ENCODE data around the gene ULK4.

DNA sequence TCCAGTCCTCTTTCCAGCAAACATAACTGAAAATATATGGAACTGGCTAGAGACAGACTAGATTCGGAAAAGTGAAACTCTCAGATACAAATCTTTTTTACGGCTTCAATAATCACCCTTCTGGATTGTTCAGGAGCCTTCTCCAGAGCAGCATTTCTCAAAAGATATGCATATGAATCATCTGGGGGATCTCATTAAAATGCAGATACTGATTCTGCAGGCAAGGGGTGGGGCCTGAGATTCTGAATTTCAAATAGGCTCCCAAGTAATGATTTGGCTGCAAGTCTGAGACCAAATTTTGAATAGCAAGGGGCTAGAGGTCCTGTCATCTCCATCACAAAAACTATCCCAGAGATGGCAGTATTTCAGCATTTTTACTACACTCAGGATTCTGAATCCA lies 597.2 kb downstream of the ULK4 start:
- TF ChIP-seq, protein P1, sequence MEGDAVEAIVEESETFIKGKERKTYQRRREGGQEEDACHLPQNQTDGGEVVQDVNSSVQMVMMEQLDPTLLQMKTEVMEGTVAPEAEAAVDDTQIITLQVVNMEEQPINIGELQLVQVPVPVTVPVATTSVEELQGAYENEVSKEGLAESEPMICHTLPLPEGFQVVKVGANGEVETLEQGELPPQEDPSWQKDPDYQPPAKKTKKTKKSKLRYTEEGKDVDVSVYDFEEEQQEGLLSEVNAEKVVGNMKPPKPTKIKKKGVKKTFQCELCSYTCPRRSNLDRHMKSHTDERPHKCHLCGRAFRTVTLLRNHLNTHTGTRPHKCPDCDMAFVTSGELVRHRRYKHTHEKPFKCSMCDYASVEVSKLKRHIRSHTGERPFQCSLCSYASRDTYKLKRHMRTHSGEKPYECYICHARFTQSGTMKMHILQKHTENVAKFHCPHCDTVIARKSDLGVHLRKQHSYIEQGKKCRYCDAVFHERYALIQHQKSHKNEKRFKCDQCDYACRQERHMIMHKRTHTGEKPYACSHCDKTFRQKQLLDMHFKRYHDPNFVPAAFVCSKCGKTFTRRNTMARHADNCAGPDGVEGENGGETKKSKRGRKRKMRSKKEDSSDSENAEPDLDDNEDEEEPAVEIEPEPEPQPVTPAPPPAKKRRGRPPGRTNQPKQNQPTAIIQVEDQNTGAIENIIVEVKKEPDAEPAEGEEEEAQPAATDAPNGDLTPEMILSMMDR (IDR thresholded peaks at IDR 0.05; ENCODE audit: borderline replicate concordance, extremely low read depth, low read length, poor library complexity, severe bottlenecking): no peak
- TF ChIP-seq EZH2 (IDR thresholded peaks at IDR 0.05; ENCODE audit: borderline replicate concordance, low read depth, low read length, severe bottlenecking): no peak

All from DND-41 (cell line).